Trophoblast cell (in vitro differentiated cells and primary cell): ENCODE data around the gene URB2.

ENCODE experiments used
- DNase-seq, 2 donors: peaks; one replicate each; pipeline ENCODE4 v3.0.0-alpha.2; 2016
- H2AFZ ChIP-seq: 2 replicates; pipeline ENCODE4 v1.6.1; 2013; ENCODE audit warnings: low read length, moderate library complexity, mild to moderate bottlenecking; ENCODE audit not compliant: insufficient read depth, poor library complexity
- H2AK5ac ChIP-seq: 2 replicates; pipeline ENCODE4 v1.6.1; 2013; ENCODE audit warnings: mild to moderate bottlenecking, low read length
- H2BK120ac ChIP-seq: 2 replicates; pipeline ENCODE4 v1.6.1; 2013; ENCODE audit warnings: low read length, mild to moderate bottlenecking, moderate library complexity; ENCODE audit not compliant: insufficient read depth, poor library complexity
- H2BK12ac ChIP-seq: 2 replicates; pipeline ENCODE4 v1.6.1; 2013; ENCODE audit warnings: mild to moderate bottlenecking, low read length, moderate library complexity
- H2BK5ac ChIP-seq: 2 replicates; pipeline ENCODE4 v1.6.1; 2013; ENCODE audit warnings: low read length, low read depth, moderate library complexity, mild to moderate bottlenecking; ENCODE audit not compliant: poor library complexity
- H3K14ac ChIP-seq: 2 replicates; pipeline ENCODE4 v1.6.1; 2013; ENCODE audit warnings: mild to moderate bottlenecking, low read length
- H3K18ac ChIP-seq: 2 replicates; pipeline ENCODE4 v1.6.1; 2013; ENCODE audit warnings: mild to moderate bottlenecking, low read length
- H3K23ac ChIP-seq: 2 replicates; pipeline ENCODE4 v1.6.1; 2013; ENCODE audit warnings: low read length
- H3K27ac ChIP-seq: 2 replicates; pipeline ENCODE4 v1.5.1; 2013; ENCODE audit warnings: low read depth, mild to moderate bottlenecking, inconsistent platforms, low read length, moderate library complexity
- H3K27me3 ChIP-seq: 2 replicates; pipeline ENCODE4 v1.6.1; 2013; ENCODE audit warnings: inconsistent platforms, mild to moderate bottlenecking, low read length, moderate library complexity; ENCODE audit not compliant: insufficient read depth
- H3K36me3 ChIP-seq, 2 experiments: 1 replicate in 1 of 2; 2 replicates in 1 of 2; pipeline ENCODE4 v1.6.1; 2013; ENCODE audit warnings: low read length in 2 of 2, mild to moderate bottlenecking in 2 of 2, moderate library complexity in 1 of 2; ENCODE audit not compliant: insufficient read depth in 2 of 2, control insufficient read depth in 1 of 2
- H3K4ac ChIP-seq: 2 replicates; pipeline ENCODE4 v1.6.1; 2013; ENCODE audit warnings: low read depth, mild to moderate bottlenecking, low read length, moderate library complexity
- H3K4me1 ChIP-seq, 2 experiments: 1 replicate in 1 of 2; 2 replicates in 1 of 2; pipeline ENCODE4 v1.6.1; 2013; ENCODE audit warnings: low read length in 2 of 2, mild to moderate bottlenecking in 2 of 2, moderate library complexity in 1 of 2; ENCODE audit not compliant: insufficient read depth in 2 of 2, control insufficient read depth in 1 of 2
- H3K4me2 ChIP-seq: 2 replicates; pipeline ENCODE4 v1.6.1; 2013; ENCODE audit warnings: inconsistent platforms, mild to moderate bottlenecking, low read length, moderate library complexity
- H3K4me3 ChIP-seq: 2 replicates; pipeline ENCODE4 v1.5.1; 2013; ENCODE audit warnings: mild to moderate bottlenecking, low read depth, low read length, inconsistent platforms
- H3K79me1 ChIP-seq: one replicate; pipeline ENCODE4 v1.6.1; 2013; ENCODE audit warnings: low read length
- H3K79me2 ChIP-seq: 2 replicates; pipeline ENCODE4 v1.6.1; 2013; ENCODE audit warnings: low read length, mild to moderate bottlenecking; ENCODE audit not compliant: control insufficient read depth, insufficient read depth, poor library complexity
- H3K9ac ChIP-seq: 2 replicates; pipeline ENCODE4 v1.6.1; 2013; ENCODE audit warnings: mild to moderate bottlenecking, low read length
- H3K9me3 ChIP-seq: 2 replicates; pipeline ENCODE4 v1.6.1; 2013; ENCODE audit warnings: low read depth, mild to moderate bottlenecking, control low read depth, inconsistent platforms, low read length; ENCODE audit not compliant: insufficient read depth
- H4K12ac ChIP-seq: 2 replicates; pipeline ENCODE4 v1.6.1; 2013; ENCODE audit warnings: low read depth, mild to moderate bottlenecking, low read length, moderate library complexity
- H4K8ac ChIP-seq: 2 replicates; pipeline ENCODE4 v1.6.1; 2013; ENCODE audit warnings: low read depth, mild to moderate bottlenecking, low read length, moderate library complexity
- H4K91ac ChIP-seq: one replicate; pipeline ENCODE4 v1.6.1; 2013; ENCODE audit warnings: low read depth, mild to moderate bottlenecking, low read length, moderate library complexity
- WGBS: extraction: QIAGEN DNeasy Blood & Tissue Kit; methylation state at CpG from one replicate; pipeline ENCODE4 v1.1.7; 2013; ENCODE audit warnings: missing lambda C conversion rate; ENCODE audit not compliant: insufficient read length, insufficient coverage; ENCODE audit errors: extremely low coverage; 5-methylcytosine and 5-hydroxymethylcytosine counted together

The URB2 gene

GRCh38 chr1:229674042-229674441 lies 48.0 kb downstream of the URB2 start:
- Histone ChIP-seq H3K23ac (no peak overlapping the region), H3K79me2 (no peaks in the 10 kb centered on the region), H3K27ac (no peak overlapping the region), H2AFZ (no peak overlapping the region), H3K79me1 (no peaks in the 10 kb centered on the region), H2AK5ac (no peak overlapping the region), H3K9me3 (no peaks in the 10 kb centered on the region), H3K18ac (no peak overlapping the region), H3K27me3 (no peaks in the 10 kb centered on the region), H3K9ac (no peak overlapping the region), H3K4me2 (no peak overlapping the region), H3K14ac (no peak overlapping the region), H2BK120ac (no peak overlapping the region), H3K36me3 (no peaks in the 10 kb centered on the region), H4K8ac (no peak overlapping the region), H3K4ac (no peak overlapping the region), H2BK12ac (no peak overlapping the region), H2BK5ac (no peak overlapping the region), H3K4me3 (no peak overlapping the region), H4K91ac (no peak overlapping the region), H4K12ac (no peak overlapping the region), H3K4me1 (no peaks in the 10 kb centered on the region)
- no peak for DNase-seq
- WGBS = no CpG with 5 or more reads among the region's 5 CpGs

- Histone ChIP-seq H3K79me2 (no peaks in the 10 kb centered on the region), H2AK5ac (no peak overlapping the region), H3K27ac (no peak overlapping the region), H2BK12ac (no peak overlapping the region), H3K9me3 (no peaks in the 10 kb centered on the region), H3K27me3 (no peaks in the 10 kb centered on the region), H3K14ac (no peak overlapping the region), H3K4me3 (no peak overlapping the region), H3K23ac (no peak overlapping the region), H3K36me3 (no peaks in the 10 kb centered on the region), H2AFZ (no peak overlapping the region), H4K91ac (no peak overlapping the region), H4K12ac (no peak overlapping the region), H4K8ac (no peak overlapping the region), H3K4ac (no peak overlapping the region), H3K79me1 (no peaks in the 10 kb centered on the region), H3K4me1 (no peaks in the 10 kb centered on the region), H2BK120ac (no peak overlapping the region), H3K18ac (no peak overlapping the region), H3K4me2 (no peak overlapping the region), H2BK5ac (no peak overlapping the region), H3K9ac (no peak overlapping the region)
- no peak for DNase-seq
Observed at GRCh38 chr1:229675396-229675795, 49.3 kb downstream of the URB2 start.

GRCh38 chr1:229685149-229685548 lies 59.1 kb downstream of the URB2 start:
- WGBS = no CpG with 5 or more reads among the region's 2 CpGs
- no peak overlapping the region for H3K9ac ChIP-seq

GRCh38 chr1:229689273-229689672 lies 63.2 kb downstream of the URB2 start:
- no peak overlapping the region for H3K4me2 ChIP-seq
- no peak overlapping the region for H3K4me3 ChIP-seq
- H2BK12ac ChIP-seq = no peak overlapping the region
- H2BK120ac ChIP-seq = no peak overlapping the region
- H3K4me1 ChIP-seq = peaks cover 5% of the 10 kb centered on the region in 2 experiments
- H3K27ac ChIP-seq = no peak overlapping the region
- H3K79me2 ChIP-seq = no peaks in the 10 kb centered on the region
- no peak overlapping the region for H2AFZ ChIP-seq
- H2AK5ac ChIP-seq = no peak overlapping the region
- peaks cover 1% of the 10 kb centered on the region for H3K9me3 ChIP-seq
- H3K14ac ChIP-seq = no peak overlapping the region
- H3K79me1 ChIP-seq = no peaks in the 10 kb centered on the region
- no peak overlapping the region for H3K4ac ChIP-seq
- H3K36me3 ChIP-seq = no peaks in the 10 kb centered on the region
- H3K23ac ChIP-seq = no peak overlapping the region
- H2BK5ac ChIP-seq = no peak overlapping the region
- H3K27me3 ChIP-seq = no peaks in the 10 kb centered on the region
- no peak overlapping the region for H3K18ac ChIP-seq
- H4K12ac ChIP-seq = no peak overlapping the region
- H4K91ac ChIP-seq = no peak overlapping the region
- H3K9ac ChIP-seq = no peak overlapping the region
- H4K8ac ChIP-seq = no peak overlapping the region
- no peak for DNase-seq
- WGBS = no CpG with 5 or more reads among the region's 4 CpGs

More at GRCh38 chr1:229685149-229685548, 59.1 kb downstream of the URB2 start:
- H4K8ac ChIP-seq = no peak overlapping the region
- H3K79me2 ChIP-seq = no peaks in the 10 kb centered on the region
- H3K4me3 ChIP-seq = no peak overlapping the region
- H3K27me3 ChIP-seq = no peaks in the 10 kb centered on the region
- H3K79me1 ChIP-seq = no peaks in the 10 kb centered on the region
- no peak overlapping the region for H2BK12ac ChIP-seq
- H4K91ac ChIP-seq = no peak overlapping the region
- peaks cover 1% of the 10 kb centered on the region for H3K9me3 ChIP-seq
- no peak overlapping the region for H3K27ac ChIP-seq
- no peak overlapping the region for H2BK120ac ChIP-seq
- H3K18ac ChIP-seq = no peak overlapping the region
- no peak overlapping the region for H2BK5ac ChIP-seq
- H3K14ac ChIP-seq = no peak overlapping the region
- H3K4me1 ChIP-seq = no peaks in the 10 kb centered on the region
- no peak overlapping the region for H4K12ac ChIP-seq
- H2AK5ac ChIP-seq = no peak overlapping the region
- no peak overlapping the region for H3K4me2 ChIP-seq
- no peak overlapping the region for H3K4ac ChIP-seq
- H3K23ac ChIP-seq = no peak overlapping the region
- H2AFZ ChIP-seq = no peak overlapping the region
- no peaks in the 10 kb centered on the region for H3K36me3 ChIP-seq
- DNase-seq = no peak
